GM15510 (cell line): ENCODE results near the gene MORC3.

Source experiments
- POLR2A ChIP-seq: IDR thresholded peaks from 3 replicates; pipeline ENCODE4 v1.6.1; 2011; ENCODE audit warnings: borderline replicate concordance; ENCODE audit not compliant: insufficient read length; ENCODE audit errors: extremely low read depth

The MORC3 gene

GRCh38 chr21:36319767-36320420 is at the start of gene MORC3:
TSS of gene MORC3 (plus strand) at chr21:36320197. CDS start at chr21:36320265, 68 bp downstream.
- peak; percentile 94 for TF ChIP-seq POLR2A

- TF ChIP-seq POLR2A = no peak
Observed at GRCh38 chr21:36274128-36274527, 45.9 kb upstream of the MORC3 start.

GRCh38 chr21:36282568-36283230 is 37.3 kb upstream of the MORC3 start:
- no peak for TF ChIP-seq POLR2A

GRCh38 chr21:36288651-36289243 is 31.2 kb upstream of the MORC3 start:
- no peak for TF ChIP-seq POLR2A

GRCh38 chr21:36291509-36291908 is 28.5 kb upstream of the MORC3 start:
- no peak for TF ChIP-seq POLR2A

- TF ChIP-seq POLR2A = no peak
Observed at GRCh38 chr21:36297406-36297937, 22.5 kb upstream of the MORC3 start.

- peak; percentile 44 for TF ChIP-seq POLR2A
Observed at GRCh38 chr21:36297938-36298572, 21.9 kb upstream of the MORC3 start.

- no peak for TF ChIP-seq POLR2A
Observed at GRCh38 chr21:36306872-36307534, 13.0 kb upstream of the MORC3 start.

GRCh38 chr21:36310016-36310415 is 10.0 kb upstream of the MORC3 start:
- no peak for TF ChIP-seq POLR2A

- TF ChIP-seq POLR2A = no peak
Observed at GRCh38 chr21:36316872-36317484, 3.0 kb upstream of the MORC3 start.

GRCh38 chr21:36320421-36321324 is 676 bp downstream of the MORC3 start:
- no peak for TF ChIP-seq POLR2A

GRCh38 chr21:36321325-36322082 is 1.5 kb downstream of the MORC3 start:
- no peak for TF ChIP-seq POLR2A

GRCh38 chr21:36322083-36322424 is 2.1 kb downstream of the MORC3 start:
- no peak for TF ChIP-seq POLR2A
